ENCODE results near the gene SDC4.
"Not testable (repeated sequence)": the region's sequence is repeated elsewhere in the genome, so short reads cannot be mapped to it uniquely, and the experiment has no call there.

SDC4 gene

DNA sequence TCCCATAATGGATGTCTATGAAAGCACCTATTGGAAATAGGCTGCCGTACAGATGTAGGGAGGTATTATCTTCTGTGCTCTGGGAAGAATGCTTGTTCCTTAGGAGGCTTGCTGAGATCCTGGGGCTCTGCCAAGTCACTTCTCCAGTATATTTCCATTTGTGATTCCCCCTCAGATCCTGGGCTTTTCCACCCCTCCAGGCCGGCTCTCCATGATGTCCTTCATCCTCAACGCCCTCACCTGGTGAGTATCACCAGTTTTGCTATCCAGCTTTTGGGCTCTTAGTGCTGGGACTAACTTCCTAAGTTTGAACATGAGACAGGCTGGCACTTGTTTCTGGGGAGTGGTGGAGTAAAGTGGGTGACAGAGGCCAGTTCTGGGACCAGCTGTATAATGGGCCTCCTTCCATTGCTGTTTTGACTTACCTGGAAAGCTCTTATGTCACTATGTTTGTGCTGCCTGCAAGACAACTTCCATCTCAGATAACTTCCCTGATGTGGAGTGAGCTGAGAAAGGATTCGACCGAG, 17.3 kb upstream of the SDC4 start:
- DNase-seq (ENCODE audit: low read depth in 2 of 3, low spot score in 1 of 3): no peak

DNA sequence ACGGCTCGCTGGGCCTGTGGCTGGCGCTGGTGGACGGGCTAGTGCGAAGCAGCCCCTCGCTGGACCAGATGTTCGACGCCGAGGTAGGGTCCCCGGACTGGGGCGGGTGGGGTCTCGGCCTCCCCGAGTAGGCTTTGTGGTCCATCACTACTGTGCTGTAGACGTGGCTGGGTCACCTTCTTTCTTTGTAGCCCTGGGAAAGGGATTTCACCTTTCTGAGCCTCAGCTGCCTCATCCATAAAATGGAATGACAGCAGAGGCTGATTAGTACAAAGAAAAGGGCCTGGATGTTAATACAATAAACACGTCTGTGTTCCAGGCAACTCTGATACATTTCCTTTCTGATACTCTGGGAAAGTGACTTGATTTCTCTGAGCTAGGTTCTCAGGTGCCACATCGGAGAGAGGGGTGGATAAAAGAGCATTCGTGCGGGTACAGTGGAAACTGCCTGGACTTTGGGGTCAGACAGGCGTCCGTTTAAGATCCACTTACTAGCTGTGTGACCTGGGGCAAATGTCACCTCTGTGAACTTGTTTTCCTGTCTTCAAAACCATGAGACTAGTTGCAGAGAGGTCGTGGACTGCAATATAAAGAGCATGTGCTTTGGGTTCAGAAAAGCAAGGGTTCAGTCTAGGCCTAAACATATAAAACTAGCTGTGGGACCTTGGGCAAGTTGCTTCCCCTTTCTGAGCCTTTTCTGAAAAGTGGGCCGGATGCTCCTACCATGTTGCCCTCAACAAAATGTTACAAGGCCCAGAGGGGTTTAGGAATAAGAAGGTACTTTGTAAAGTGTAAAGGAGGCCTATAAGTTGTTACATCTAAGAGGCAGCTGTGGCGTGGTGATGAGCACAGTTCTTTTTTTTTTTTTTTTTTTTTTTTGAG, 15.6 kb upstream of the SDC4 start:
- DNase-seq (ENCODE audit: low read depth in 2 of 3, low spot score in 1 of 3): no peak

DNA sequence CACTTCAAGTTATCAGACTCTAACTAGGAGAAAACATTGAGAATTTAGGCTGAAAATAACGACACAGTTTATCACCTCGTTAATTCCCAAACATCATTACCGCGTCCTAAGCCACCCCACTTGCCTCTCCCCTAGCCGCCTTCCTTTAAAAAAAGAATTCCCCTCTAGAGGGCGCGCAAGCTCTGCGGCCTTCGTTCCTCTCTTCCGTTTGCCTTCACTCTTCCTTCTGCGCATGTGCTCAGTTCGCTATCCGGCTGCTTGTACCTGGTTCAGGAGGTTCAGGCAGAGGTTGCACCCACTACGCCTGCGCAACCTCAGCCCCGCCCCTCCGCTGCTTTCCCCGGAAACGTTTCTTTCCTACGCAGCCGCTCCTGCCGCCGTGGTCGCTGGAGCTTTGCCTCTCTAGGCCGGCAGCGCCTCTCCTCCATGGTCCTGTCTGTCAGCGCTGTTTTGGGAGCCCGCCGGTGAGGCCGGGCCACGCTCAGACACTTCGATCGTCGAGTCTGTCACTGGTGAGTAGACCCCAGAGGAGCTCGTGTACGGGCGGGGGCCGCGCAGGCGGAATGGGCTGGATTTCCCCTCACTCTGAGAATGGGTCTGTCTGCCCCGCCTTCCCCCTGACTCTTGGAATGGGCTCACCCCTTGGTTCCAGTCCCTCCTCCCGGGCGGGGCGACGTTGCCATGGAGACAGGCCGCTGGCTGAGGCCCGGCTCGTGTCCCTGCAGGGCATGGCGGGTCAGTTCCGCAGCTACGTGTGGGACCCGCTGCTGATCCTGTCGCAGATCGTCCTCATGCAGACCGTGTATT, 14.8 kb upstream of the SDC4 start, which contains the start of gene SYS1:
Gene SYS1 (plus strand): TSS at position 353 of the 807 bp plus-strand sequence. CDS start 376 bp downstream, at position 729.
- peak; percentile 97 to 99 (median 98) for DNase-seq (ENCODE audit: low read depth in 2 of 3, low spot score in 1 of 3)

DNA sequence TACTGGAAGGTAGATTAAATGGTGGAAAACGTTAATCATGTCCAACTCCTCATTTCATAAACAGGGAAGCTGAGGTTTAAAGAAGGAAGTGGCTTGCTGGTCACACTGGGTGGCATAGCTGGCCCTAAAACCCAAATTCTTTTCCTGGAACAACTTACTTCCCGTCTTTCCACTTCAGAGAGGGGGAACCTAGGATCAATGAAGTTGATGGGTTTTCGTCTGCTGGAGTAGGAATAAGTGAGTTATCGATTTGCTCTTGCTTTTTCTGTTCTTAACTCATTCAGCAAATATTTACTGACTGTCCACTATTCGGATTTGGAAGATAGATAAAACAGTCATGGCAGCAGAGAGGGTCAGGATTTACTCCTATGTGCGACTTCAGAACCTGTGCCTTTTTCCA, 13.6 kb upstream of the SDC4 start:
- DNase-seq (ENCODE audit: low read depth in 2 of 3, low spot score in 1 of 3): no peak

DNA sequence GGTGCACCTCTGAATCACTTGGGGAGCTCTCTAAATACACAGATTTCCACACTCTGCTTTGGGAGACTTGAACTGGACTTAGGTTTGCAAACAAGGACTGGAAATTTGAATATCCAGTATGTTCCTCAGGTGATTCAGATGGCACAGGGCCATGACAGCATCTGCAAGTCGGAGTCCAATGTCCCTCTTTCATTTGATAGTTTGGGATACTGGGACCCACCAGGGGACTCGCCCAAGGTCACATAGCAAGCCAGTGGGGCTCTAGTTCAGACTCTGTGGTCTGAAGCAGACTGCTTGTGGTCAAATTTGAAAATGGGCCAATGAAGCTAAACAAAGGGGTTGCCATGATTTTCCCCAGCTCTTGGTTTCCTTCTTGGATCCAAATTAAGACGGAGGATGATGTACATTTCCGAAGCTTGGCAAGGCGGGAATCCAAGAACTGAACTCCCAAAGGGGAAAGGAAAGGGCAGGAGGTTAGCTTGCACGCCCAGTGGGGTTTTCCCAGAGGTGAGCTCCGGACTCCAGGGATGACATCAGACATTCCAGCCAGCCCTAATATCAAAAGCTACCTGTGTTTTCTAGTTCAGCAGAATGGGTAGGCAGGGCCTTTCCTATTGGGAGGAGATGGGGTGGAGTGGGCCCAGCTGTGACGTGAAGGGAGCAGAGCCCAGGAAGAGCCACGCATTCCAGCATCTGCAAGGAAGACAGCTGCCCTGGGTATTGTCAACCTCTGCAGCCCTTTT, 11.4 kb upstream of the SDC4 start:
- no peak for DNase-seq (ENCODE audit: low read depth in 2 of 3, low spot score in 1 of 3)

DNA sequence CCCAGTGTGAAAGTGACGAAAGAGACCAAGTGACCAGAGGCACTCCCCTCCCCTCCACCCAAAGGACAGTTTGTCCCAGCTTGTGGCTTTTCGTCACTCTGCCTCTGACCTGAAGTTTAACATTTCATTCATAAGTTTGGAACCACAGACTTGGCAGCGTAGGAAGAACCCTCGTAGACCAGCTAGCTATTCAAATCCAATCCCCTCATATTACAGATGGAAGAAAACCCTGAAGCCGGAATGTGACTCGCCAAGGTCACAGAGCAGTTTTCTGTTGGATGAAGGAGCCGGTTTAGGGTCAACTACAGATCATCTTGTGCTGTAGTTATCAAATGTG, 10.8 kb upstream of the SDC4 start:
- no peak for DNase-seq (ENCODE audit: low read depth in 2 of 3, low spot score in 1 of 3)

DNA sequence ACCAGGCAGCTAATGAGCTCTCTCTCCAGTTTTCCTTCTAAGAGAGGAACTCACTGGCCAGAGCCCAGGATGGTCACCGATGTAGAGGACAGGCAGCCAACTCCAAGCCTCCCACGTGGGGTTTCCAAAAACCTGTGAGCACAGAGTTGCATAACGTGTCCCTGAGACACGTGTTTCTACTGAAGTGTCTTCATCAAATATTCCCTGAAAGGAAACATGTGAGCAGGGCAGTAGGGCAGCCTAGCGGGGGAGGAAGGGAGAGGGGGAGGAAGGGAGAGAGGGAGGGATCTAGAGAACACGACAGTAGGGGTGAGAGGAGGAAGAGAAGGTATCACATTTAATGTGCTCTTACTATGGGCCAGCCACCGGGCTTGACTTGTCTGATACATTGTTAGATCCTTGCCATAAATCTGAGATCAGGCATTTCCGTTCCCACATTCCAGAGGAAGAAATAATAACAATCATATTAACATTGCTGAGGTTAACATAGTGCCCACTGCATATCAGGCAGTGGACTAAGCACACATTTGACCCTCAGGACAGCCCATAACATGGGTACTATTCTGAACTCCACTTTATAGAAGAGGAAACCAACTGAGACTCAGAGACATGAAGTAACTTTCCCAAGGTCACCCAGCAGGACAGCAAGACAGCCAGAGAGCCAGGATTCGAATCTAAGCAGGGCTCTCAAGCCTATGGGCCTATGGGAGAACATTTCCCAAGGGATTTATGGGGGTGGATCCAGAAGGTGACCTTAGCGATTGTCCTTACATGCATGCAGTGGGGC, 10.3 kb upstream of the SDC4 start:
- DNase-seq (ENCODE audit: low read depth in 2 of 3, low spot score in 1 of 3): no peak

DNA sequence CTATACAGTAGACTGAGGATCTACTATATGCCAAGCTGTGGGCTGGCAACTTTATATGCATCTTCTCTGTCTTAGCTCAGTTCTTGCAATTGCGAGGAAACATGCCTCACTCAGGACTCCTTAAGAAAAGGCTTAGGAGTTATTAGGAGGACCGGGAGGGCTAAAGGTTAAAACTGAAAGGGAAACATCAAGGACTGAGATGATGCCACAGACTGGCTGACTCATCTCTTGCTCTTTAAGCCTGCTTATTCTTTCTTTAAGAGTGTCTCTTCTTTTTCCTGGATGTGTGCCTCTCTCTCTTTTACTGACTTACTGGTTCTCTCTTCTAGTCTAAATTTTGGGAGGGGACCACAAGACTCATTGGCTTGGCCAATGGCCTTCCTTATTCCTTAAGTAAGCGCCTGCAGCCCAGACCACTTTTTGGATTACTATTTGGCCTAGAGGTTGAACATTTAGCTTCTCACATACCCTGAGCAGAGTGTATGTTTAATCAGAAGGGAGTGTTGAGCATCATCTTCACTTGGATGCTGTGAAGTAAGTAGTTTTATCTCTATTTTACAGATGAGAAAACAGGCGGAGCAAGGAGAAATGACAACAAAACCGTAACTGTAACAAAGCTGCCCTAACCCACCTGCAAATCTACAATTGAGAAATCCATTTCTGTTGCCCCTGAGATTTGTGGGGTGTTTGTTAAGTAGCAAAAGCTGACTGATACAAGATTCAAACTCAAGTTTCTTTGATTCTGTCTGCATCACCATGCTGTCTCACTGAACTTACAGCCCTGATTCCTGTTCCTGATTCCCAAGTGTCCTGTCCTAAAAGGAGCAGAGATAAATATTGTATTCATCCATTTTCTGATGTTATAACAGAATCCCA, 7.2 kb upstream of the SDC4 start:
- DNase-seq (ENCODE audit: low read depth in 2 of 3, low spot score in 1 of 3): no peak

DNA sequence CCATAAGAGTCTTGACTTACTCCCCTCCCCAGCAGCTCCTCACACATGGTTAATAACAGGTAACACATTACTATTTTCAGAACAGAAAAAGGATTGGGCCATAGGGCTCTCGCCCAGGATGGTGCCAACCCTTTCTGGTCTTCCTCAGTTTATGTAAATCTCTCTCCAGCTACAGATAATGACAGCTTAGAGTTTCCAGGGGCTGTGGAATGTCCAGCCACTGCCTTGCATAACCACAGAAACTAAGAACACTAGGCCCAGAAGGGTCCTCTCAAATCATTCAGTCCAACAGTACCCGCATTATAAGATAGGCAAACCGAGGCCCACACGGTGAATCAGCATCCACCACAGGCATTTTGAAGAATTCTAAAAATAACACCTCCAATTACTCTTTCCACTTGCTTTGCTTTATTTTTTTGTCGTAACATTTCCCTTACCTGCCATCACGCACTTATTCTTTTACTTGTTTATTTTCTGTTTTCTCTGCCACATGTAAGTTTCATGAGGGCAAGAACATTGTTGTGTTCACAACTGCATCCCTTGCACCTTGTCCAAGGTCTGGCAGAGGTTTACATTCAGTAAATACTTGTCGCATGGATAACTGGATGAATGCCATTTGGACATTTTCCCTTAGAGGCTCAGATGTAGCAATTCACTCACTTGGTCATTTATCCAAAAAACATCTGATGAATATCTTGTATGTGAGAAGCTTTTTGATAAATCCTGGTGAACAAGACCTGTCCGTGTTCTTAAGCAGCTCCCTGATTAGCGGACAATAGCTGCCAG, 6.4 kb upstream of the SDC4 start:
- DNase-seq (ENCODE audit: low read depth in 2 of 3, low spot score in 1 of 3): no peak

DNA sequence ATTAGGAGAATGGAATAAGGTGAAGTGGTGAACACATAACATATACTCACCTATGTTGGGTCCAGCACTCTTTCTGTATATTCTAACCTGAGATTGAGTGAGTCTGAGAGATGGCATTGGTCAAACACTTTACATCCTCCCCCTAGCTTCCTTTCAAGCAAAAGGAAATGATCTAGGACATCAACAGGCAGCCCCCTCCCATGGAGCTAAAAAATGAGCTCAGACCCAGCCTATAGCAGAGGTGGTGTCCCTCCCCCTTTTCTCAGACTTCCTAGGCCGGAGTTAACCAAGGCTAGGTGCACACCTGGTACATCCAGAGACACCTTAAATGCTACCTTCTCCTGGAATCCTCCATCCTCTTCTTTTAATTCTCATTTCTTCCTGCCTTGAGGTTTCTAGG, 5.5 kb upstream of the SDC4 start:
- DNase-seq (ENCODE audit: low read depth in 2 of 3, low spot score in 1 of 3): no peak

DNA sequence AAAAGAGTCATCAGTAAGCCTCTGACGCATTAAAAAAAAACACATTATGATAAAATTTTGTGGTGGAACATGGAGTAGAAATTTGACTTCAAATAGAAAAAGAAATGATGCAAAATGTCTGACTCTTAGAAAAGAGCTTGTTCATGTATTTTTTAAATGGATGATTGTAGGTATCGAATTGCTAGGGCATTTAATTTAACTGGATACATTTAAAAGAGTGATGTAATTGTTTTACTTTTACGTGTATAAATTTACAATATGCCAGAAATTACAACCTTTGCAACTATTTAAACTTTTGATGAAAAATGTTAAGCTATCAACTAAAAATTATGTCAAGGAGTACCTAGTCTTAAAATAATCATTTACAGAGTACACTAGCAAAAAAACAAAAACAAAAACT, 4.5 kb upstream of the SDC4 start:
- DNase-seq (ENCODE audit: low read depth in 2 of 3, low spot score in 1 of 3): no peak

DNA sequence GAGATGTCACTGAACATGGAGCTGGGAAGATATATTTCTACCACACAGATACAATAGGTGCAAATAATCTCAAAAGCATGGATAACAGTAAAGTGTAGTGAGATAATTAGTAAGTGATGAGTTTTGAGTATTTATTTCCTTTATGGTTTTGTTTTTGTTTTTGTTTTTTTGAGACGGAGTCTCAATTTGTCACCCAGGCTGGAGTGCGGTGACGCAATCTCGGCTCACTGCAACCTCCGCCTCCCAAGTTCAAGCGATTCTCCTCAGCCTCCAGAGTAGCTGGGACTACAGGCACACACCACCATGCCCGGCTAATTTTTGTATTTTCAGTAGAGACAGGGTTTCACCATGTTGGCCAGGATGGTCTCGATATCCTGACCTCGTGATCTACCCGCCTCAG, 2.6 kb upstream of the SDC4 start:
- DNase-seq (ENCODE audit: low read depth in 2 of 3, low spot score in 1 of 3): not testable (repeated sequence)

DNA sequence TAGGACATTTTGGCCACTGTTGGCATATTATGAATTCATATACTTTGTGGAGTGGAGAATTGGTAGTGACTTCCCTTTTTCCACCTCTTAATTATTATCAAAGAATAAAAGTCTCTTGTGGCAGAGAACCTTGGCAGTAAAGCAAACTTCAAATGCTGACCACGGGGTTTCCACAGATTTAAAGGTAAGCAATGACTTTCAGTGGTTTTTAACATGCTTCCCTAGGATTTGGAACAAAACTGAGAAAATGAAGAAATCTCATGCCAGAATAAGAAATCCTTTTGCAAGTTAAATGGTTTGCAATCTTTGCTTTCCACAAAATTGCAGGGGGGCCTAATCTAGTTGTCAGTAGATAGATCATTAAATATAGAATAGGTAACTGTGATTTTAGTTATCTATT, 2.0 kb upstream of the SDC4 start:
- no peak for DNase-seq (ENCODE audit: low read depth in 2 of 3, low spot score in 1 of 3)

DNA sequence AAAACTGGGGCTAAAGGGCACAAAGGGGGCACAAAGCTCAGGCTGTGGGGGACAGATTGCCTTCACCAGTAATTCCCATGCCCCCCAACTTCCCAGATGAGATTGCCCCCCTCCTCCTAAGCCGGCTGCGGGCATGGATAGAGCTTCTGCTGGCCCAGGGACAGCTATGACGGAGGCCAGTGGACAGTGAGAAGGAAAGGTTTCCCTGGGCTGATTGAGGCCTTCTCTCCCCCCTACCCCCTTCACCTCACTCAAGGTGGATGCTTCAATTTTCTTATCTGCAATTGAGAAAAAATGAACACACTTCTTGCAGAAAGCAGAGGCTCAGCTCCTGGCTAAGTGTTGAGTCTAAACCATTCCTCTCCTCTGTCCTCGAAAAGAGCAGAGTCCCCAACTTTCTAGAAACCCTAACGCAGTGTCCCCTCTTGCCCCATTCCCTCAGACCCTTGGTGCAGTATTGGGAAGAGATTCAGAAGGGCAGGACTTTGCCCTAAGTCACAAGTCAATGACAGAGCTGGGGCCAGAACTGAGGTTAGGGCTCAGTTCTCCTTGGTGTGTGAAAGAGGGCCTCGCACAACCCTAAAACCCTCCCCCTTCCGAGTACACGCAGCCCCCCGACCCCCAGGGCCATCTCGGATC, 808 bp downstream of the SDC4 start:
- DNase-seq (ENCODE audit: low read depth in 2 of 3, low spot score in 1 of 3): no peak

DNA sequence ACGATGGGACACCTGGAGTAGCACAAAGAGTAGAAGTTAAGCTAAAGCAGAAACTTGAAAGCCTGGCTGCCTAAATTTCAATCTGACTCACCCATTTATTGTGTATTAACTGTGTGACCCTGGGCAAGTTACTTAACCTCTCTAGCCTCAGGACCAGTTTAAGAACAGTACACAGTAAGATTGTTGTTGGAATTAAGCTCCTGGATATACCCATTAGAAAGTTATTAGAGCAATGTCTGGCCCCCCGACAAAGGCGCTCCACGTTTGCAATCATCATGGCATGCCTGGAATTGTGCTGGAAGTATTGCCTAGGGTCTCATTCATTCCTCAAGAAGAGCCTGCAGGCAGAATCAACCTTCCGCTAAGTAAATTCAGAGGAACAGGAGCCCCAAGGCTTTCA, 1.4 kb downstream of the SDC4 start:
- DNase-seq (ENCODE audit: low read depth in 2 of 3, low spot score in 1 of 3): no peak

DNA sequence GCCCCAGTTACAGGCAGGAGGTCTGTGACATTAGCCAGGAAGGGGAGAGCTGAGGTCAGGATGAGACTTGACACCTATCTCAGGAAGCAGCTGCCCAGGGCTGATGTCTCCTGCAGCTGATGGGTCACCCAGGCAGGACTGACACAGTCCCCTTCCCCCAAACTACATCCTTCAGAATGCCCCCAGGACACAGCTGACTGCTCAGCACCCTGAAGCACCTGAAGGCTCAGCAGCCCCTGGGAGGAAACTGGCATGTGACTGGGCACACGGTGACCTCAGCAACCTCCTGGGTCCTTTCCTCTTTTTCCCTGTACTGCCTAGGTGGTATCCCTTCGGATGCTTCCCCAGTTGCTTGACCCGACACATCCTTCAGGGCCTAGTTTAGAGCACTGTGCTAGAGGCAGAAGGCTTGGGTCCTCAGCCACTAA, 1.9 kb downstream of the SDC4 start:
- DNase-seq (ENCODE audit: low read depth in 2 of 3, low spot score in 1 of 3): no peak

DNA sequence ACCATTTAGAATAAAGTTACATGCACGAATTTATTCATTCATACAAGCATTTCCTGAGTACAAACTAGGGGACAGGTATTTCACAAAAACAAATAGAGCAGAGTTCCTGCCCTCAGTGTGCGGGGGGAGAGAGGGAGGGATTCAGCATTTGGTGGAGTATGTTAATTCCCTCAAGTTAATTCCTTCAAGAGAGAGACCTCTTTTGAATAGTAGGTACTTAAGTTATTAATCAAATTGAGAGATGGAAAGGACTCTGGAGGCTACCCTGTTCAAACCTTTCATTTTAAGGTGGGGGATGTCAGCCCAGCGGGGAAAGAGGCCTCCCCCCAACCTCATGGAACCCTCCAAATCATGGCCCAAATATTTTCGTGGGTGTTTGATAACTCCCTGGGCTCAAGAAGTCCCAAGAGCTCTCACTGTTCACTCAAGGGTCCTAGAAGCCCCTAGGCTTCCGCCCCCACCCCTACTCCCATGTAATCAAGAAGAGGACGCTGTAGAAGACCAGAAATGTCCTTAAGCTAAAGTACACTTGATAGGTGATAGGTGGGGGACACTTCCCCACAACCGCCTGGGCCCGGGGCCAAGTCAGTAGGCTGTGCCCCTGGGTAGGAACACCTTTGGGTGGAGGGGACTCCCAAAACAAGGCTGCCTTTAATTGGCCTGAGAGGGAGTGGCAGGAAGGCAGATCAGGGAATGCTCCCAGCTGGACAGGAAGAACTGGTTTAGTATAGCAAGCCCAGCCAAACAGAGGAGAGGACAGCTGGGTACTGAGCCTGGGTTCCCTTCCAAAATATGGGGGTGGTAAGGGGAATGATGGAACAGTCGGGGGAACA, 2.9 kb downstream of the SDC4 start:
- no peak for DNase-seq (ENCODE audit: low read depth in 2 of 3, low spot score in 1 of 3)
